ENCODE results near the gene SPATA46. TPM values are rescaled to one million over a fixed set of nuclear protein-coding genes. Genes with fewer than 3 reads are reported as not detected.

The SPATA46 gene
- total and polyA plus RNA-seq, 2 experiments from 2014 or later, result not detected

GRCh38 chr1:162358928-162359327, 17.7 kb downstream of the SPATA46 start (continued):
- TF ChIP-seq, protein P1, sequence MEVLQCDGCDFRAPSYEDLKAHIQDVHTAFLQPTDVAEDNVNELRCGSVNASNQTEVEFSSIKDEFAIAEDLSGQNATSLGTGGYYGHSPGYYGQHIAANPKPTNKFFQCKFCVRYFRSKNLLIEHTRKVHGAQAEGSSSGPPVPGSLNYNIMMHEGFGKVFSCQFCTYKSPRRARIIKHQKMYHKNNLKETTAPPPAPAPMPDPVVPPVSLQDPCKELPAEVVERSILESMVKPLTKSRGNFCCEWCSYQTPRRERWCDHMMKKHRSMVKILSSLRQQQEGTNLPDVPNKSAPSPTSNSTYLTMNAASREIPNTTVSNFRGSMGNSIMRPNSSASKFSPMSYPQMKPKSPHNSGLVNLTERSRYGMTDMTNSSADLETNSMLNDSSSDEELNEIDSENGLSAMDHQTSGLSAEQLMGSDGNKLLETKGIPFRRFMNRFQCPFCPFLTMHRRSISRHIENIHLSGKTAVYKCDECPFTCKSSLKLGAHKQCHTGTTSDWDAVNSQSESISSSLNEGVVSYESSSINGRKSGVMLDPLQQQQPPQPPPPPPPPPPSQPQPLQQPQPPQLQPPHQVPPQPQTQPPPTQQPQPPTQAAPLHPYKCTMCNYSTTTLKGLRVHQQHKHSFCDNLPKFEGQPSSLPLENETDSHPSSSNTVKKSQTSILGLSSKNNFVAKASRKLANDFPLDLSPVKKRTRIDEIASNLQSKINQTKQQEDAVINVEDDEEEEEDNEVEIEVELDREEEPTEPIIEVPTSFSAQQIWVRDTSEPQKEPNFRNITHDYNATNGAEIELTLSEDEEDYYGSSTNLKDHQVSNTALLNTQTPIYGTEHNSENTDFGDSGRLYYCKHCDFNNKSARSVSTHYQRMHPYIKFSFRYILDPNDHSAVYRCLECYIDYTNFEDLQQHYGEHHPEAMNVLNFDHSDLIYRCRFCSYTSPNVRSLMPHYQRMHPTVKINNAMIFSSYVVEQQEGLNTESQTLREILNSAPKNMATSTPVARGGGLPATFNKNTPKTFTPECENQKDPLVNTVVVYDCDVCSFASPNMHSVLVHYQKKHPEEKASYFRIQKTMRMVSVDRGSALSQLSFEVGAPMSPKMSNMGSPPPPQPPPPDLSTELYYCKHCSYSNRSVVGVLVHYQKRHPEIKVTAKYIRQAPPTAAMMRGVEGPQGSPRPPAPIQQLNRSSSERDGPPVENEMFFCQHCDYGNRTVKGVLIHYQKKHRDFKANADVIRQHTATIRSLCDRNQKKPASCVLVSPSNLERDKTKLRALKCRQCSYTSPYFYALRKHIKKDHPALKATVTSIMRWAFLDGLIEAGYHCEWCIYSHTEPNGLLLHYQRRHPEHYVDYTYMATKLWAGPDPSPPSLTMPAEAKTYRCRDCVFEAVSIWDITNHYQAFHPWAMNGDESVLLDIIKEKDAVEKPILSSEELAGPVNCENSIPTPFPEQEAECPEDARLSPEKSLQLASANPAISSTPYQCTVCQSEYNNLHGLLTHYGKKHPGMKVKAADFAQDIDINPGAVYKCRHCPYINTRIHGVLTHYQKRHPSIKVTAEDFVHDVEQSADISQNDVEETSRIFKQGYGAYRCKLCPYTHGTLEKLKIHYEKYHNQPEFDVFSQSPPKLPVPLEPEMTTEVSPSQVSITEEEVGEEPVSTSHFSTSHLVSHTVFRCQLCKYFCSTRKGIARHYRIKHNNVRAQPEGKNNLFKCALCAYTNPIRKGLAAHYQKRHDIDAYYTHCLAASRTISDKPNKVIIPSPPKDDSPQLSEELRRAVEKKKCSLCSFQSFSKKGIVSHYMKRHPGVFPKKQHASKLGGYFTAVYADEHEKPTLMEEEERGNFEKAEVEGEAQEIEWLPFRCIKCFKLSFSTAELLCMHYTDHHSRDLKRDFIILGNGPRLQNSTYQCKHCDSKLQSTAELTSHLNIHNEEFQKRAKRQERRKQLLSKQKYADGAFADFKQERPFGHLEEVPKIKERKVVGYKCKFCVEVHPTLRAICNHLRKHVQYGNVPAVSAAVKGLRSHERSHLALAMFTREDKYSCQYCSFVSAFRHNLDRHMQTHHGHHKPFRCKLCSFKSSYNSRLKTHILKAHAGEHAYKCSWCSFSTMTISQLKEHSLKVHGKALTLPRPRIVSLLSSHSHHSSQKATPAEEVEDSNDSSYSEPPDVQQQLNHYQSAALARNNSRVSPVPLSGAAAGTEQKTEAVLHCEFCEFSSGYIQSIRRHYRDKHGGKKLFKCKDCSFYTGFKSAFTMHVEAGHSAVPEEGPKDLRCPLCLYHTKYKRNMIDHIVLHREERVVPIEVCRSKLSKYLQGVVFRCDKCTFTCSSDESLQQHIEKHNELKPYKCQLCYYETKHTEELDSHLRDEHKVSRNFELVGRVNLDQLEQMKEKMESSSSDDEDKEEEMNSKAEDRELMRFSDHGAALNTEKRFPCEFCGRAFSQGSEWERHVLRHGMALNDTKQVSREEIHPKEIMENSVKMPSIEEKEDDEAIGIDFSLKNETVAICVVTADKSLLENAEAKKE (CRISPR knock-in tag; IDR thresholded peaks at IDR 0.05), result no peak
- no peak for TF ChIP-seq STAT1 (IDR thresholded peaks at IDR 0.05; ENCODE audit: unreplicated experiment)
- TF ChIP-seq ZNF114 (CRISPR knock-in tag; IDR thresholded peaks at IDR 0.05), result no peak
- no peak for TF ChIP-seq ZNF331 (CRISPR knock-in tag; IDR thresholded peaks at IDR 0.05; ENCODE audit: low read depth)

GRCh38 chr1:162357681-162358266, 18.9 kb downstream of the SPATA46 start:
- no peak for TF ChIP-seq CREB1 (CRISPR knock-in tag; IDR thresholded peaks at IDR 0.05; ENCODE audit: low read depth)
- TF ChIP-seq, protein P2, sequence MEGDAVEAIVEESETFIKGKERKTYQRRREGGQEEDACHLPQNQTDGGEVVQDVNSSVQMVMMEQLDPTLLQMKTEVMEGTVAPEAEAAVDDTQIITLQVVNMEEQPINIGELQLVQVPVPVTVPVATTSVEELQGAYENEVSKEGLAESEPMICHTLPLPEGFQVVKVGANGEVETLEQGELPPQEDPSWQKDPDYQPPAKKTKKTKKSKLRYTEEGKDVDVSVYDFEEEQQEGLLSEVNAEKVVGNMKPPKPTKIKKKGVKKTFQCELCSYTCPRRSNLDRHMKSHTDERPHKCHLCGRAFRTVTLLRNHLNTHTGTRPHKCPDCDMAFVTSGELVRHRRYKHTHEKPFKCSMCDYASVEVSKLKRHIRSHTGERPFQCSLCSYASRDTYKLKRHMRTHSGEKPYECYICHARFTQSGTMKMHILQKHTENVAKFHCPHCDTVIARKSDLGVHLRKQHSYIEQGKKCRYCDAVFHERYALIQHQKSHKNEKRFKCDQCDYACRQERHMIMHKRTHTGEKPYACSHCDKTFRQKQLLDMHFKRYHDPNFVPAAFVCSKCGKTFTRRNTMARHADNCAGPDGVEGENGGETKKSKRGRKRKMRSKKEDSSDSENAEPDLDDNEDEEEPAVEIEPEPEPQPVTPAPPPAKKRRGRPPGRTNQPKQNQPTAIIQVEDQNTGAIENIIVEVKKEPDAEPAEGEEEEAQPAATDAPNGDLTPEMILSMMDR (conservative IDR thresholded peaks at IDR 0.05; ENCODE audit: low read depth in 2 of 2), result peak; percentile 77 to 83
- Histone ChIP-seq H2AFZ (no peak overlapping the region), H3K4me2 (no peak overlapping the region), H3K4me1 (ENCODE audit: insufficient read depth) (peaks cover 9% of the 10 kb centered on the region; the same call in 1 of the 2 replicates), H3K27ac (ENCODE audit: low read depth) (no peak overlapping the region), H3K36me3 (ENCODE audit: insufficient read depth) (no peaks in the 10 kb centered on the region), H3K79me2 (replicated peaks; ENCODE audit: insufficient read depth) (no peaks in the 10 kb centered on the region), H3K9me2 (ENCODE audit: insufficient read depth) (no peaks in the 10 kb centered on the region), H3K27me3 (ENCODE audit: insufficient read depth) (no peaks in the 10 kb centered on the region), H4K20me1 (replicated peaks; ENCODE audit: insufficient read depth) (no peaks in the 10 kb centered on the region), H3F3A (replicated peaks; ENCODE audit: low read depth) (no peaks in the 10 kb centered on the region), H3K4me3 (no peak overlapping the region)
- peaks cover 14% of the 10 kb centered on the region for H3K4me1 Mint-ChIP-seq
- no peak overlapping the region for H3K4me3 Mint-ChIP-seq
- peaks cover 41% of the 10 kb centered on the region for H3K36me3 Mint-ChIP-seq (ENCODE audit: low read depth)
- peaks cover 5% of the 10 kb centered on the region for H3K27me3 Mint-ChIP-seq (ENCODE audit: insufficient read depth, low read depth, poor library complexity)
- ATAC-seq, result peak; percentile 89
- peak overlapping the region; percentile 68; the same call in 1 of the 2 replicates for H3K27ac Mint-ChIP-seq
- no peaks in the 10 kb centered on the region for H3K9me3 Mint-ChIP-seq
- peak; percentile 88 for DNase-seq (ENCODE audit: low spot score)
